AG09319 (cell line): ENCODE results near the gene ADAMTS17.

Source experiments
- DNase-seq: peaks from one replicate; pipeline ENCODE4 v3.0.0-alpha.2; 2010; ENCODE audit warnings: low read depth; ENCODE audit errors: extremely low read depth
- CTCF ChIP-seq: IDR thresholded peaks from 2 replicates; pipeline ENCODE4 v1.5.1; 2011; ENCODE audit warnings: low read depth, mild to moderate bottlenecking, inconsistent platforms, low read length, moderate library complexity

Gene ADAMTS17

DNA sequence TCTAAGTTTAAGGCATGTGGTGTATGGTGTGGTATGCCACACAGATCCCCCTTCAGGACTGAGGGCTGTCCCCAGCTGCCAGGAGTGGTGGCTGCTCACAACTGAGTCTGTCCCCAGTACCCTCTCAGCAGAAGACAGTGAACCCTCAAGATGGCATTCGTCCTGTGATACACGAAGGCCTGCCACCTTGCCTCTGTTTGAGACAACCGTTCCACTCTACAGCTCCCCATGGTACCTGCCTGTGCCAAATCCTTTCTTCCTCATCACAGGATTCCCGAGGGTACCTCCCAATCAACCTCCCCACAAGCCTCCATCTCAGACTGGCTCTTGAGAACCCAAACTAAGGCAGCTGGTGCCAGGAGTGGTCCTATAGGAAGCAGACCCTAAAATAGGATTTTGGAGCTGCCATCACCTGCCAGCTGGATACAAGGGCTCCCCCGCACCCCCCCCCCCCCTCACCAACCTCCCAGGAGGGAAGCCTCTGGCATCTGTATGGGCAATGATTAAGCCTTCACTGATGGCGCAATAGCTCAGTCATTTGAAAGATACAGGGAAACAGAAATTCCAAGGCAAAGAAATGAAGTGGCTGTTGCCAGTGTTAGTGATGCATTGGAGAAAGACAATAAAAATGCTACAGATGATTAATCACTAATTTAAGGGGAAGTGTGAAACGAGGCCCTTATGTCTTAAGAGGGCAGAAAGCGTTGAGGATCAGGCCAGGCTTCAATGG is 378.5 kb downstream of the ADAMTS17 start:
- TF ChIP-seq CTCF: no peak
- no peak for DNase-seq

GRCh38 chr15:99962006-99962561 is 379.7 kb downstream of the ADAMTS17 start:
- no peak for DNase-seq
- TF ChIP-seq CTCF: no peak

DNA sequence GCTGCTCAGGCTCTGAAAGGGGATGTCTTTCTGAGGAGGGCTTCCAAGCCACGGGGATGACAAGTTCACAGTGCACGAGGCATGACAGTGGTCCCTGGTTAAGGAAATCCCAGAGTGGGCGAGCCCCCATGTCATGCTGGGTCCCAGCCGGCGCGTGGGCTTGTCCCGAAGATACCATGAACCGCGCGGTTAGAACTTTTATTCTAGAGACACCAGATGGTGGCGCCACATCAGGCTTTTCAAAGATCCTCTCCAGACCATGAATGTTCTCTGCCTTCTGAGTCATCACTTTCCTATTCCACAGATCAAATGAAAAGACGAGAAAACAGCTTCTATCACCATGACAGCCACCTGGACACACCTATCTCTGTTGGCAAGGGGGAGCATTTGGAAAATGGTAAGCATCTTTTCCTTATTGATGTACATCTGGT is 380.7 kb downstream of the ADAMTS17 start:
- DNase-seq: no peak
- no peak for TF ChIP-seq CTCF

DNA sequence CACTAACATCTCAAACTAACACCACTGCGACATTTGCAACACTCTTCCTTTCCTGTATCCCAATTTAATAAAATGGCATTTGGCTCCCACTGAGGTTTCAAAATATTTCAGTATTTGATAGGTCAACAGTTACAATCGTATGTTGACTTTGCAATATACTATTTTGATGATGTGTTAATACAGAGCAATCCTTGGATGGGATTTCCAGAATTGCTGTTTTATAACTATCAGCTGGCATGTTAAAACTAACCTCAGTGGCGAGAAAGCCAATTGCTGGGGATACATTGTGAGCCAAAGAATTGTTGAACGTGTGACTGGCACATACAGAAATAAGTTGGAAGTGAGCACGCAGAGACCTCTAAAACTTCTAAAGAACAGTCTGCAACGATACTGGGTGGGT is 382.4 kb downstream of the ADAMTS17 start:
- no peak for TF ChIP-seq CTCF
- DNase-seq: no peak

- DNase-seq: no peak
- no peak for TF ChIP-seq CTCF
Observed at GRCh38 chr15:99958426-99959097, 383.2 kb downstream of the ADAMTS17 start.

GRCh38 chr15:99957642-99958013 is 384.1 kb downstream of the ADAMTS17 start:
- no peak for TF ChIP-seq CTCF
- DNase-seq: no peak
